Fibroblast of skin of left biceps (primary cell): ENCODE results near the gene SPNS2.

Experiments used
- DNase-seq, 2 experiments: peaks; one replicate each; pipeline ENCODE4 v3.0.0-alpha.2; 2013; ENCODE audit warnings: low read depth in 2 of 2

The SPNS2 gene

GRCh38 chr17:4536742-4537411, 38.2 kb downstream of the SPNS2 start:
- no peak for DNase-seq

- no peak for DNase-seq
Measured at GRCh38 chr17:4537451-4538235, 39.0 kb downstream of the SPNS2 start.

GRCh38 chr17:4538236-4539002, 39.7 kb downstream of the SPNS2 start:
- DNase-seq, result no peak

- DNase-seq, result no peak
Measured at GRCh38 chr17:4539025-4539424, 40.3 kb downstream of the SPNS2 start.

- no peak for DNase-seq
Measured at GRCh38 chr17:4539576-4540223, 41.0 kb downstream of the SPNS2 start.

GRCh38 chr17:4540224-4540651, 41.6 kb downstream of the SPNS2 start:
- DNase-seq, result no peak

GRCh38 chr17:4540687-4541327, 42.1 kb downstream of the SPNS2 start:
- DNase-seq, result no peak

- no peak for DNase-seq
Measured at GRCh38 chr17:4541328-4542002, 42.8 kb downstream of the SPNS2 start.

GRCh38 chr17:4542003-4542725, 43.5 kb downstream of the SPNS2 start:
- no peak for DNase-seq

GRCh38 chr17:4542726-4543191, 44.1 kb downstream of the SPNS2 start:
- DNase-seq, result no peak

GRCh38 chr17:4543557-4544026, 44.9 kb downstream of the SPNS2 start:
- DNase-seq, result no peak

- no peak for DNase-seq
Measured at GRCh38 chr17:4544135-4544950, 45.7 kb downstream of the SPNS2 start.

- DNase-seq, result no peak
Measured at GRCh38 chr17:4544951-4545216, 46.2 kb downstream of the SPNS2 start.

GRCh38 chr17:4545217-4545951, 46.7 kb downstream of the SPNS2 start:
- no peak for DNase-seq

GRCh38 chr17:4547118-4547906, 48.6 kb downstream of the SPNS2 start:
- no peak for DNase-seq

GRCh38 chr17:4548061-4548461, 49.4 kb downstream of the SPNS2 start:
- DNase-seq, result no peak

- no peak for DNase-seq
Measured at GRCh38 chr17:4548721-4549531, 50.2 kb downstream of the SPNS2 start.
